Measurements from ENCODE around the gene PTOV1. TPM values are rescaled to one million over a fixed set of nuclear protein-coding genes. Genes with fewer than 3 reads are reported as not detected.

The PTOV1 gene
- total RNA-seq, 1 donor from 2014 or later = 124 TPM

DNA sequence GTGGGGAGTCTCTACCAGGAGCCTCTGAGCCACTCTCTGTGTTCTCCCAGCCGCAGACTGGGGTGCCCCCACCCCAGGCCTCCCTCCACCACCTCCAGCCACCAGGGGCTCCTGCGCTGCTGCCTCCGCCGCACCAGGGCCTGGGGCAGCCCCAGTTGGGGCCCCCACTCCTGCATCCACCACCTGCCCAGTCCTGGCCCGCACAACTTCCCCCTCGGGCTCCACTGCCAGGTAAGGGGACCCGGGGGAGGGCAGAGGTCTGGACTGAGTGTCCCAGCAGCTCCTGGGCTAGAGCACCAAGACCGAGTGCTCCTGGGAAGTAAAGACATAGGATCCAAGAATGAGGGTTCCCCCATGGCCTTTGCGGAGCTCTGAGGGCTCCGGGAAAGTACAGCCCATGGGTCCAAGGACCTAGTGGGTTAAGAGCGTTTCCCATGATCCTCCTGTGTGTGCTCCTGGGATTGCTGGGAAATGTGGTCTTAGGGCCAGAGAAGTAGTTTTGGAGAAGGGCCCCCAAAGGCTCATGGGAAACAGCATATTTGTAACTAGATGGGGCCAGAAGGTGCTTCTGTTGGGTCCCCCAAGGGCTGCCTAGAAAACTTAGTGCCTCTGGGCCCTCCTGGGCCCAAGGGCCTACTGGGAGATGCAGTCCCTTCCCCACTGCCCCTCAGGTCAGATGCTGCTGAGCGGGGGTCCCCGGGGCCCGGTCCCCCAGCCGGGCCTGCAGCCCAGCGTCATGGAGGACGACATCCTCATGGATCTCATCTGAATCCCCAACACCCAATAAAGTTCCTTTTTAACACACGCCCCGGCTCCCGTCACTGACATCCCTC, 14.6 kb upstream of the PTOV1 start:
- intact Hi-C loops (cut with DNase I) = no loop called here
- Histone ChIP-seq H3K4me1 (no peaks in the 10 kb centered on the region), H3K36me3 (peaks cover 92% of the 10 kb centered on the region), H3K27me3 (ENCODE audit: low read depth) (no peaks in the 10 kb centered on the region), H3K27ac (no peak overlapping the region), H3K4me3 (no peak overlapping the region), H3K9me3 (no peaks in the 10 kb centered on the region)
- TF ChIP-seq, protein P1, sequence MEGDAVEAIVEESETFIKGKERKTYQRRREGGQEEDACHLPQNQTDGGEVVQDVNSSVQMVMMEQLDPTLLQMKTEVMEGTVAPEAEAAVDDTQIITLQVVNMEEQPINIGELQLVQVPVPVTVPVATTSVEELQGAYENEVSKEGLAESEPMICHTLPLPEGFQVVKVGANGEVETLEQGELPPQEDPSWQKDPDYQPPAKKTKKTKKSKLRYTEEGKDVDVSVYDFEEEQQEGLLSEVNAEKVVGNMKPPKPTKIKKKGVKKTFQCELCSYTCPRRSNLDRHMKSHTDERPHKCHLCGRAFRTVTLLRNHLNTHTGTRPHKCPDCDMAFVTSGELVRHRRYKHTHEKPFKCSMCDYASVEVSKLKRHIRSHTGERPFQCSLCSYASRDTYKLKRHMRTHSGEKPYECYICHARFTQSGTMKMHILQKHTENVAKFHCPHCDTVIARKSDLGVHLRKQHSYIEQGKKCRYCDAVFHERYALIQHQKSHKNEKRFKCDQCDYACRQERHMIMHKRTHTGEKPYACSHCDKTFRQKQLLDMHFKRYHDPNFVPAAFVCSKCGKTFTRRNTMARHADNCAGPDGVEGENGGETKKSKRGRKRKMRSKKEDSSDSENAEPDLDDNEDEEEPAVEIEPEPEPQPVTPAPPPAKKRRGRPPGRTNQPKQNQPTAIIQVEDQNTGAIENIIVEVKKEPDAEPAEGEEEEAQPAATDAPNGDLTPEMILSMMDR (IDR thresholded peaks at IDR 0.05) = no peak
- DNase-seq (no peak), ATAC-seq (no peak)

GRCh38 chr19:49837009-49837310, 14.0 kb upstream of the PTOV1 start:
- H3K4me3 ChIP-seq = no peak overlapping the region
- H3K36me3 ChIP-seq = peaks cover 86% of the 10 kb centered on the region
- no peaks in the 10 kb centered on the region for H3K4me1 ChIP-seq
- H3K27me3 ChIP-seq (ENCODE audit: low read depth) = no peaks in the 10 kb centered on the region
- intact Hi-C loops (cut with DNase I) = no loop called here
- H3K9me3 ChIP-seq = no peaks in the 10 kb centered on the region
- TF ChIP-seq, protein P1 (IDR thresholded peaks at IDR 0.05) = no peak
- DNase-seq (no peak), ATAC-seq (no peak)
- H3K27ac ChIP-seq = no peak overlapping the region

GRCh38 chr19:49837425-49837824, 13.5 kb upstream of the PTOV1 start:
- DNase-seq (no peak), ATAC-seq (no peak)
- no peaks in the 10 kb centered on the region for H3K9me3 ChIP-seq
- peaks cover 82% of the 10 kb centered on the region for H3K36me3 ChIP-seq
- no peak overlapping the region for H3K27ac ChIP-seq
- intact Hi-C loops (cut with DNase I) = no loop called here
- no peak overlapping the region for H3K4me3 ChIP-seq
- no peaks in the 10 kb centered on the region for H3K4me1 ChIP-seq
- TF ChIP-seq, protein P1 (IDR thresholded peaks at IDR 0.05) = no peak
- H3K27me3 ChIP-seq (ENCODE audit: low read depth) = no peaks in the 10 kb centered on the region

DNA sequence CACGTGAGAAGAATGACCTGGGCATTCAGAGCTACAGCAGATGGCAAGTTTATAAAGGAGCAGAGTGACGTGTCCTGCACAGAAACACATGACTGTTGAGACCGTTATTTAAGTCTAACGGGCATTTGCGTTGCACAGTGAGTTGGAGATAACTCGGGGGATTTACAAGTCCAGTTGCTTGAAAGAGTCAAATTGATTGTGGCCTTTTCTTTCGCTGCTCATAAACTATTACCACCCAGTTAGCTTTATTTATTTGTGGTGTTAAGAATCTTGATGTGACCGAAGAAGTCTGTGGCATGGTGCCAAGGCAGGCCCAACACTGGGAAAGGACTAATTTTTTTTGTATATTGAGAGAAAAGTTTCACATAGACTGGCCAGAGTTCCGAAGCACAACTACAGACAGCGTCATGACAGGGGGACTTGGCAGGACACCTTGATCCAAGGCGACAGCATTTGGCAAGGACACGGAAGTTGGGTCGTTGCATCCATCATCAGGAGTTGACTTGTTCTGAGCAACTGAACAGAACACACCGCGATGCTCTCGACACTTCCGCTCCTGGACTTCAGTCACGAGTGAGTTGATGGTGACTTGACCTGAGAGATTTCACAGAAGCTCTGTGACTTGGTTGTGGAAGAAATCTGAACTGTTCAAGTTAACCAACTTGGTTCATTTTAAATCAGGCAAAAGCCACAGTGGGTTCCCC, 11.9 kb upstream of the PTOV1 start:
- H3K27ac ChIP-seq = no peak overlapping the region
- intact Hi-C loops (cut with DNase I) = no loop called here
- DNase-seq (no peak), ATAC-seq (no peak)
- no peaks in the 10 kb centered on the region for H3K9me3 ChIP-seq
- no peaks in the 10 kb centered on the region for H3K4me1 ChIP-seq
- no peak overlapping the region for H3K4me3 ChIP-seq
- TF ChIP-seq, protein P1 (IDR thresholded peaks at IDR 0.05) = no peak
- peaks cover 66% of the 10 kb centered on the region for H3K36me3 ChIP-seq
- H3K27me3 ChIP-seq (ENCODE audit: low read depth) = no peaks in the 10 kb centered on the region

- Histone ChIP-seq H3K27ac (no peak overlapping the region), H3K9me3 (no peaks in the 10 kb centered on the region), H3K27me3 (ENCODE audit: low read depth) (no peaks in the 10 kb centered on the region), H3K4me1 (no peaks in the 10 kb centered on the region), H3K4me3 (no peak overlapping the region), H3K36me3 (peaks cover 59% of the 10 kb centered on the region)
- TF ChIP-seq, protein P1 (IDR thresholded peaks at IDR 0.05) = no peak
- DNase-seq (no peak), ATAC-seq (no peak)
- intact Hi-C loops (cut with DNase I) = no loop called here
Observed at GRCh38 chr19:49839713-49840112, 11.2 kb upstream of the PTOV1 start.

Measured in lower lobe of right lung (tissue), 2 donors.